Midbrain (tissue), 1 donor: ENCODE results near the gene SCNN1G.
"Not testable (repeated sequence)": the region's sequence is repeated elsewhere in the genome, so short reads cannot be mapped to it uniquely, and the experiment has no call there.

Source experiments
- DNase-seq: peaks from one replicate; lab custom pipeline; 2025; lab: John Stamatoyannopoulos, UW

The SCNN1G gene

GRCh38 chr16:23182679-23183542 lies at the start of gene SCNN1G:
Gene SCNN1G, plus strand, starts transcription at chr16:23182745. Its CDS starts 3,527 bp downstream, at chr16:23186272.
- DNase-seq = no peak

- DNase-seq = no peak
Observed at GRCh38 chr16:23132775-23133463, 49.6 kb upstream of the SCNN1G start.

GRCh38 chr16:23134274-23134673 lies 48.3 kb upstream of the SCNN1G start:
- no peak for DNase-seq

GRCh38 chr16:23137256-23137655 lies 45.3 kb upstream of the SCNN1G start:
- no peak for DNase-seq

- no peak for DNase-seq
Observed at GRCh38 chr16:23137818-23138217, 44.7 kb upstream of the SCNN1G start.

GRCh38 chr16:23140107-23140506 lies 42.4 kb upstream of the SCNN1G start:
- DNase-seq = no peak

- DNase-seq = no peak
Observed at GRCh38 chr16:23141033-23141432, 41.5 kb upstream of the SCNN1G start.

- DNase-seq = no peak
Observed at GRCh38 chr16:23141500-23141899, 41.0 kb upstream of the SCNN1G start.

- DNase-seq = no peak
Observed at GRCh38 chr16:23141959-23142740, 40.4 kb upstream of the SCNN1G start.

- no peak for DNase-seq
Observed at GRCh38 chr16:23143391-23143790, 39.2 kb upstream of the SCNN1G start.

GRCh38 chr16:23144393-23144792 lies 38.2 kb upstream of the SCNN1G start:
- not testable (repeated sequence) for DNase-seq

- DNase-seq = no peak
Observed at GRCh38 chr16:23145186-23145585, 37.4 kb upstream of the SCNN1G start.

GRCh38 chr16:23145608-23146007 lies 36.9 kb upstream of the SCNN1G start:
- DNase-seq = no peak

- DNase-seq = no peak
Observed at GRCh38 chr16:23146877-23147601, 35.5 kb upstream of the SCNN1G start.

- no peak for DNase-seq
Observed at GRCh38 chr16:23147666-23148065, 34.9 kb upstream of the SCNN1G start.

GRCh38 chr16:23148166-23148512 lies 34.4 kb upstream of the SCNN1G start:
- no peak for DNase-seq

- DNase-seq = peak; percentile 49
Observed at GRCh38 chr16:23148513-23149266, 33.9 kb upstream of the SCNN1G start.

- DNase-seq = peak; percentile 92
Observed at GRCh38 chr16:23149267-23149992, 33.1 kb upstream of the SCNN1G start, which contains the start of gene USP31. Gene USP31, minus strand, starts transcription at chr16:23149452. Its CDS starts 182 bp downstream, at chr16:23149270.

GRCh38 chr16:23149993-23150364 lies 32.6 kb upstream of the SCNN1G start:
- no peak for DNase-seq
